Measurements from ENCODE around the gene FGF14.

- no peak for TF ChIP-seq CTCF (IDR thresholded peaks at IDR 0.05)
- no peak for TF ChIP-seq EZH2 (IDR thresholded peaks at IDR 0.05)
These were observed 79.6 kb downstream of the FGF14 start for GRCh38 chr13:102322211-102322610.

Measured in neural progenitor cell (in vitro differentiated cells).